AG09309 (cell line): ENCODE data around the gene PIK3CG.
"Not testable (repeated sequence)": the region's sequence is repeated elsewhere in the genome, so short reads cannot be mapped to it uniquely, and the experiment has no call there.

Experiments
- DNase-seq: peaks from one replicate; pipeline ENCODE4 v3.0.0-alpha.2; 2010; ENCODE audit warnings: low read depth
- H3K4me3 ChIP-seq: 2 replicates; pipeline ENCODE4 v1.5.1; 2011; ENCODE audit warnings: mild to moderate bottlenecking, low read depth, low read length, moderate library complexity; ENCODE audit not compliant: control insufficient read depth
- TF ChIP-seq, protein P1 (sequence below): IDR thresholded peaks from 2 replicates; pipeline ENCODE4 v1.5.1; 2011; ENCODE audit warnings: mild to moderate bottlenecking, low read depth, low read length, inconsistent platforms; ENCODE audit not compliant: insufficient read depth, control insufficient read depth; ENCODE audit errors: missing control alignments

PIK3CG gene

GRCh38 chr7:106893591-106893990 is 28.5 kb downstream of the PIK3CG start:
- H3K4me3 ChIP-seq, result no peak overlapping the region
- no peak for DNase-seq
- TF ChIP-seq, protein P1, sequence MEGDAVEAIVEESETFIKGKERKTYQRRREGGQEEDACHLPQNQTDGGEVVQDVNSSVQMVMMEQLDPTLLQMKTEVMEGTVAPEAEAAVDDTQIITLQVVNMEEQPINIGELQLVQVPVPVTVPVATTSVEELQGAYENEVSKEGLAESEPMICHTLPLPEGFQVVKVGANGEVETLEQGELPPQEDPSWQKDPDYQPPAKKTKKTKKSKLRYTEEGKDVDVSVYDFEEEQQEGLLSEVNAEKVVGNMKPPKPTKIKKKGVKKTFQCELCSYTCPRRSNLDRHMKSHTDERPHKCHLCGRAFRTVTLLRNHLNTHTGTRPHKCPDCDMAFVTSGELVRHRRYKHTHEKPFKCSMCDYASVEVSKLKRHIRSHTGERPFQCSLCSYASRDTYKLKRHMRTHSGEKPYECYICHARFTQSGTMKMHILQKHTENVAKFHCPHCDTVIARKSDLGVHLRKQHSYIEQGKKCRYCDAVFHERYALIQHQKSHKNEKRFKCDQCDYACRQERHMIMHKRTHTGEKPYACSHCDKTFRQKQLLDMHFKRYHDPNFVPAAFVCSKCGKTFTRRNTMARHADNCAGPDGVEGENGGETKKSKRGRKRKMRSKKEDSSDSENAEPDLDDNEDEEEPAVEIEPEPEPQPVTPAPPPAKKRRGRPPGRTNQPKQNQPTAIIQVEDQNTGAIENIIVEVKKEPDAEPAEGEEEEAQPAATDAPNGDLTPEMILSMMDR, result no peak

GRCh38 chr7:106895246-106895864 is 30.3 kb downstream of the PIK3CG start:
- H3K4me3 ChIP-seq, result no peak overlapping the region
- no peak for DNase-seq
- TF ChIP-seq, protein P1, result no peak

- TF ChIP-seq, protein P1, result no peak
- no peak for DNase-seq
- H3K4me3 ChIP-seq, result no peak overlapping the region
Observed at GRCh38 chr7:106896231-106896630, 31.1 kb downstream of the PIK3CG start.

DNA sequence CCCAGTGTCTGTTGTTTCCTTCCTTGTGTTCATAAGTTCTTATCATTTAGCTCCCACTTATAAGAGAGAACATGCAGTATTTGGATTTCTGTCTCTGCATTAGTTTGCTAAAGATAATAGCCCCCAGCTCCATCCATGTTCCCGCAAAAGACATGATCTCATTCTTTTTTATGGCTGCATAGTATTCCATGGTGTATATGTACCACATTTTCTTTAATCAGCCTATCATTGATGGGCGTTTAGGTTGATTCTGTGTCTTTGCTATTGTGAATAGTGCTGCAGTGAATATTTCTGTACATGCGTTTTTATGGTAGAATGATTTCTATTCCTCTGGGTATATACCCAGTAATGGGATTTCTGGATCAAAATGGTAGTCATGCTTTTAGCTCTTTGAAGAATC is 32.5 kb downstream of the PIK3CG start:
- not testable (repeated sequence) for DNase-seq, H3K4me3 ChIP-seq

DNA sequence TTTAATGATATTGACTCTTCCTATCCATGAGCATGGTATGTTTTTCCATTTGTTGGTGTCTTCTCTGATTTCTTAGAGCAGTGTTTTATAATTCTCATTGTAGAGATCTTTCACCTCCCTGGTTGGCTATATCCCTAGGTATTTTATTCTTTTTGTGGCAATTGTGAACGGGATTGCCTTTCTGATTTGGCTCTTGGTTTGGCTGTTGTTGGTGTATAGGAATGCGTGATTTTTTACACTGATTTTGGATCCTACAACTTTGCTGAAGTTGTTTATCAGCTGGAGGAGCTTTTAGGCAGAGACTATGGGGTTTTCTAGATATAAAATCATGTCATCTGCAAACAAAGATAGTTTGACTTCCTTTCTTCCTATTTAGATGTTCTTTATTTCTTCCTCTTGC is 33.9 kb downstream of the PIK3CG start:
- H3K4me3 ChIP-seq, DNase-seq: not testable (repeated sequence)

DNA sequence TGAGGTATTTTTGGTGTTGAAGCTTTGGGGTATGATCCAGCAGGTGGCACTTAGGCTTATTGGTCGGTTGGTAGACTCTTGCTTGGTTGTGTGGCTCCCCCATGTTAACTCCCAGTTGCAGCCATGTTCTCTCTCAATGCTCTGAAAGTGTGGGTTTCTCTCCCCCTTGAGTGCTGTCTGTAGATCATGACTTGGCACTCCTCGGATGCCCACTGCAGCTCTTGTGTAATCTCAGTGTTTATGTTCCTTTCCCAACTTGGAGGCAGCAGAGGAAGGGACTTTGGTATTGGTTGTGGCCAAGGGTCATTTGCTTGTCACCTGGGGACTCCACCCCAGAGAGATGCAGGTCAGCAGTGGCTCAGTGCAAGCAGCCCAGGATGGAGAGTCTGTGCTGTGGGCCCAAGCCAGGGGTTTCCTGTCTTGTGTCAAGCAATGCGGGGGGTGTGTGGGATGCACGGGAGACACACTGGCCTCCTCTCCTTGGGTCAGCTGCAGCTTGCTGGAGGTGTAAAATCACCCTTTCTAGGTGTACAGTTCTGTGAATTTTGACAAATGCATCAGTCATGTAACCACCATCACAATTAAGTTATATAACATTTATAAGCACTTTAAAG is 36.9 kb downstream of the PIK3CG start:
- no peak for DNase-seq
- no peak overlapping the region for H3K4me3 ChIP-seq
- TF ChIP-seq, protein P1, result no peak

DNA sequence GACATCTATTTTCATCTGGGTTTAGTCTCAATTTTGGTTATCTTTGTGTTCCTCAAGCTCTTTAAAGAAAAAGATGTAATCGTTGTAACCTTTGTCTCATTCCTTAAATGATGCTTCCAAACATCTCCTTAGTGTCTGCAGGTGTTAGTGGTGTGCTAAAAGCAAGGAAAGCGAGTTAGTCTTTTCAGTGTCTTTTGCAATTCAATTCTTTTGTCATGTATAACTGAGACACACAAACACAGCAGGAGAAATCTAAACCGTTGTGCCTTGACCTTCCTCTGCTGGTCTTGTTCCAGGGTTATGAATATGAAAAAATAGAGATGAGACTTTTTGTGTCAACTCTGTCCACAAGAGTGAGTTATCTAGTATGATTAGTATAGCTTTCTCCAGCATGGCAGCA is 40.7 kb downstream of the PIK3CG start:
- no peak for DNase-seq
- TF ChIP-seq, protein P1, result no peak
- H3K4me3 ChIP-seq, result no peak overlapping the region

DNA sequence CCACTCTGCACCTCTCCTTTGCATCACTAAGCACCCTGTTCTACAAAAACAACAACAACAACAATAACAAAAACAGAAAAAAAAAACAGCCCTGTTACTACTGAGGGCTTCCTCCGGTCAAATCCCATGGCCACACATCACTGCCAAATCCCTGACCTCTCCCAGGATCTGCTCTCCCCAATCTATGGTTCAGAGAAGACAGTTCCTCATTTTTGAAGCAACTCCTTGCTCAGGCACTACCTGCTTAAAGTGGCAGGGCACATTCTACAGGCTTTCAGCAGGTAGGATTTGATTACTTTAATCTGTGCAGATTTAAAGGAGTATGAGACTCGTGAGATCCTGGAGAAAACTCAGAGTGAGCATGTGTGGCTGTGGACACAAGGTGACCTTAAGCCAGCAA is 46.9 kb downstream of the PIK3CG start:
- DNase-seq, result no peak
- TF ChIP-seq, protein P1, result no peak
- no peak overlapping the region for H3K4me3 ChIP-seq
